Measurements from ENCODE around the gene EVA1A.

The EVA1A gene

DNA sequence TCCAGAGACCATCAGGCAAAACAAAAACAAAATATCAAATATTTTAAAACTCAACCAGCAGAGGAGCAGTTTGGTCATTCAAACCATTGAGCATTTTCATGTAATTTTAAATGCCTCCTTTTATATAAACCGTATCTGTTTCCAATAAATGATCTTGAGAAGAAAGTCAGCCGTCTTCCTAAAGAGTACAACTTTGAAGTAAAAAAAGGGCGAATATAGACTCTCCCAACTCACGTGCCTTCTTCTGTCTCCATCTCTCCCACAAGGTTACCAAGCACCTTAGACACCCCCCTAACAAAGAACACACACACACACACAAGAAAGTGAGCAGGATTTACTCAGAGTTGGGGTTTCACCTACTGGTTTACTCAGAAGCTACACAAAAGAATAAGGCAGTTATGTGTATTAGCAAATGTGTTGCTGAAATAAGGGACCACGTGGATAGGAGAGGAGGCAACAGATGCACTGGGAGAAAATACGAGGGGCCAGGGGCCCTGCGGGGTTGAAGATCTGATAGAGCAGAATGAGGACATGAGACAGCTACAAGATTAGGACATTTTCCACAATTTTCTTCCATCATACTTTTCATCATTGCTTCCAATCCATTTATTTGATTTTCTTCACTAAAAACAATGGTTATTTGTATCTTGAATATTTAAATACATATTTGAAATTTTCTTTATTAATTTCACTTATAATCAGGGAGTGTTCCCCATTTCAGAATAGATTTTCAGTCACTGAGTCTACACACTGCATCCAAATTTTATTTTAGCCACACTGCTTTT lies 45.0 kb downstream of the EVA1A start:
- DNase-seq (ENCODE audit: extremely low read depth, insufficient read length) = no peak
- TF ChIP-seq CTCF (IDR thresholded peaks at IDR 0.05; ENCODE audit: insufficient read depth, low read length, poor library complexity, severe bottlenecking) = no peak
- Histone ChIP-seq H3K27me3 (replicated peaks; ENCODE audit: control insufficient read depth, insufficient read depth, low read length) (no peaks in the 10 kb centered on the region), H3K36me3 (ENCODE audit: control insufficient read depth, insufficient read depth, low read length) (no peaks in the 10 kb centered on the region), H3K4me3 (replicated peaks; ENCODE audit: low read depth, low read length) (no peak overlapping the region)

GRCh38 chr2:75513616-75514170 lies 47.0 kb downstream of the EVA1A start:
- DNase-seq (ENCODE audit: extremely low read depth, insufficient read length) = no peak
- Histone ChIP-seq H3K4me3 (replicated peaks; ENCODE audit: low read depth, low read length) (no peak overlapping the region), H3K36me3 (ENCODE audit: control insufficient read depth, insufficient read depth, low read length) (no peaks in the 10 kb centered on the region), H3K27me3 (replicated peaks; ENCODE audit: control insufficient read depth, insufficient read depth, low read length) (no peaks in the 10 kb centered on the region)
- TF ChIP-seq CTCF (IDR thresholded peaks at IDR 0.05; ENCODE audit: insufficient read depth, low read length, poor library complexity, severe bottlenecking) = no peak

DNA sequence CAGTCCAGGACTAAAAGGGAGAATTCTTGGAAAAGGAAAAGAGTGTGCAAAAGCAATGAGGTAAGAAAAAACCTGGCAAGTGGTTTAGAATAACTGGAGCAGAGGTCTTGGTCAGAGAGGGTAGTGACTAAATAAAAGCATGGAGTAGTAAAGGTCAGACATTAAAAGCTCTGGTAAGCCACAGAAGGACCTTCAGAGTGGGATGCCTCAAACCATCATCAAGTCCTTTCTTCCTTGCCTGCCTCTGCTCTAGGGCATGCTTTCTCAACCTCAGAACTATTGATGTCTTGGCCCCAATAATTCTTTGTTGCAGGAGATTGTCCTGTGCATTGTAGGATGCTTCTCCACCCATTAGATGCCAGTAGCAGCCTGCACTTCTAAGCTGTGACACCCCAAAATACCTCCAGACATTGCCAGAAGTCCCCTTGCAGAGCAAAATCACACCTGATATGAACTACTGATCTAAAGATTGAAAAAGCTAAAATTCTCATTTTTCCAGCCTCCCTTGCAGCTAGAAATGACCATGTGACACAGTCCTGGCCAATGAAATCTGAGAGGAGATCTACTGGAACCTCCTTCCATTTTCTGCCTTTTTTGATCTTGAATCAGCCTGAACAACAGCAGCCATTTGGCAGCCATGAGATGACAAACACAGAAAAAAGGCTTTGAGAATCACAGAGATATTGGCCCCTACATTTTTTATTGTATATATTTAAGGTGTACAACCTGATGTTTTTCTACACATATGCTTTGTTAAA lies 48.1 kb downstream of the EVA1A start:
- H3K4me3 ChIP-seq (replicated peaks; ENCODE audit: low read depth, low read length) = no peak overlapping the region
- DNase-seq (ENCODE audit: extremely low read depth, insufficient read length) = no peak
- no peaks in the 10 kb centered on the region for H3K27me3 ChIP-seq (replicated peaks; ENCODE audit: control insufficient read depth, insufficient read depth, low read length)
- TF ChIP-seq CTCF (IDR thresholded peaks at IDR 0.05; ENCODE audit: insufficient read depth, low read length, poor library complexity, severe bottlenecking) = no peak
- H3K36me3 ChIP-seq (ENCODE audit: control insufficient read depth, insufficient read depth, low read length) = no peaks in the 10 kb centered on the region

GRCh38 chr2:75506101-75506697 lies 54.5 kb downstream of the EVA1A start:
- TF ChIP-seq CTCF (IDR thresholded peaks at IDR 0.05; ENCODE audit: insufficient read depth, low read length, poor library complexity, severe bottlenecking) = no peak

DNA sequence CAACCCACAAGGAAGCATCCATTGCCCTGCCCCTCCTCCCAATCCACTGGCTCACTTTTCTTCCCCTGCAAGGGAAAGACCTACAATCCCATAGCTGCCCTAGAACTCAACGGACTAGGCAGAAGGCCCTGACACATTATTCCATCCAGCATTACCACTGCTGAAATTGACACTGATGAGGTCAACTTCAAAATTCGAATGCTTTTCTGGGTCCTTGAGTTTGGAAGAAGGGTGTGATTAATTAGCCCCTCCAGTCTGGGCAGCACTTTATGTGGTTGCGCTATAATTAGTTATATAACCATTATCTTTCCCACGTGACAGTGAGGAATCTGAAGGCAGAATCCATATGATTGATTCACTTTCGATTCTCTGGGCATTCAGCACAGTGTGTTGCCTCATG lies 55.7 kb downstream of the EVA1A start:
- TF ChIP-seq CTCF (IDR thresholded peaks at IDR 0.05; ENCODE audit: insufficient read depth, low read length, poor library complexity, severe bottlenecking) = no peak
- DNase-seq (ENCODE audit: extremely low read depth, insufficient read length) = no peak
- no peak overlapping the region for H3K4me3 ChIP-seq (replicated peaks; ENCODE audit: low read depth, low read length)
- no peaks in the 10 kb centered on the region for H3K36me3 ChIP-seq (ENCODE audit: control insufficient read depth, insufficient read depth, low read length)
- H3K27me3 ChIP-seq (replicated peaks; ENCODE audit: control insufficient read depth, insufficient read depth, low read length) = no peaks in the 10 kb centered on the region

More at GRCh38 chr2:75506101-75506697, 54.5 kb downstream of the EVA1A start:
- Histone ChIP-seq H3K4me3 (replicated peaks; ENCODE audit: low read depth, low read length) (no peak overlapping the region), H3K36me3 (ENCODE audit: control insufficient read depth, insufficient read depth, low read length) (no peaks in the 10 kb centered on the region), H3K27me3 (replicated peaks; ENCODE audit: control insufficient read depth, insufficient read depth, low read length) (no peaks in the 10 kb centered on the region)
- DNase-seq (ENCODE audit: extremely low read depth, insufficient read length) = no peak
